ENCODE measurements around the gene FYCO1. TPM values are rescaled to one million over a fixed set of nuclear protein-coding genes. Genes with fewer than 3 reads are reported as not detected.

FYCO1 gene
- total and polyA plus RNA-seq, 9 of the 15 experiments (the other 6 are each of a cell fraction or from before 2014, with no cell fraction given): 2.1 to 13.8 (median 7.4) TPM

- TF ChIP-seq NR1H2 (CRISPR knock-in tag; IDR thresholded peaks at IDR 0.05): no peak
- TF ChIP-seq ZZZ3 (IDR thresholded peaks at IDR 0.05): no peak
- no peak for TF ChIP-seq ZNF3 (CRISPR knock-in tag; IDR thresholded peaks at IDR 0.05)
- TF ChIP-seq ARHGAP35 (IDR thresholded peaks at IDR 0.05; ENCODE audit: partially characterized antibody): no peak
- no peak for TF ChIP-seq ARID3B (CRISPR knock-in tag; IDR thresholded peaks at IDR 0.05; ENCODE audit: borderline replicate concordance)
- no peak for TF ChIP-seq PKNOX1 (IDR thresholded peaks at IDR 0.05)
- TF ChIP-seq PTBP1 (IDR thresholded peaks at IDR 0.05; ENCODE audit: low read depth, low read length): no peak
- TF ChIP-seq RB1 (IDR thresholded peaks at IDR 0.05; ENCODE audit: low read depth): no peak
- no peak for TF ChIP-seq RNF2 (IDR thresholded peaks at IDR 0.05)
- no peak for TF ChIP-seq EHMT2 (IDR thresholded peaks at IDR 0.05)
- no peak for TF ChIP-seq PCBP1 (IDR thresholded peaks at IDR 0.05; ENCODE audit: low read depth, low read length, poor library complexity, severe bottlenecking)
- TF ChIP-seq ZNF23 (CRISPR knock-in tag; IDR thresholded peaks at IDR 0.05): no peak
- no peak for TF ChIP-seq ZBTB17 (CRISPR knock-in tag; IDR thresholded peaks at IDR 0.05)
- no peak for TF ChIP-seq ILK (tag; IDR thresholded peaks at IDR 0.05; ENCODE audit: borderline replicate concordance, low read depth)
- no peak for TF ChIP-seq NCOR1 (IDR thresholded peaks at IDR 0.05)
- no peak for TF ChIP-seq TGIF2 (CRISPR knock-in tag; IDR thresholded peaks at IDR 0.05)
- TF ChIP-seq ARID1B (IDR thresholded peaks at IDR 0.05): peak; percentile 75
- TF ChIP-seq FOXA3 (CRISPR knock-in tag; conservative IDR thresholded peaks at IDR 0.05 in 1 of 2, IDR thresholded peaks at IDR 0.05 in 1 of 2): no peak
- TF ChIP-seq ZNF778 (CRISPR knock-in tag; IDR thresholded peaks at IDR 0.05): no peak
- peak; percentile 63 for TF ChIP-seq DPF2 (IDR thresholded peaks at IDR 0.05)
- no peak for TF ChIP-seq LARP7 (IDR thresholded peaks at IDR 0.05)
- no peak for TF ChIP-seq SMARCA5 (IDR thresholded peaks at IDR 0.05)
- TF ChIP-seq CHAMP1 (IDR thresholded peaks at IDR 0.05): no peak
- 0 out of 2 replicates have a peak, but pooled peaks have one; percentile 44 for TF ChIP-seq JUNB (CRISPR knock-in tag; conservative IDR thresholded peaks at IDR 0.05)
- TF ChIP-seq POLR2AphosphoS2 (IDR thresholded peaks at IDR 0.05; ENCODE audit: low read length): no peak
- TF ChIP-seq MYC (IDR thresholded peaks at IDR 0.05; ENCODE audit: low read depth, low read length): no peak
- no peak for TF ChIP-seq MYC (CRISPR knock-in tag; IDR thresholded peaks at IDR 0.05; ENCODE audit: borderline replicate concordance, low read depth)
Observed at GRCh38 chr3:45981346-45982074, 14.1 kb downstream of the FYCO1 start (continued).

Measured in K562 (cell line).